GM20000 (cell line): ENCODE measurements around the gene RUSC1.

Experiments used
- DNase-seq: peaks from one replicate; pipeline ENCODE4 v3.0.0; 2012; ENCODE audit warnings: low spot score
- TF ChIP-seq, protein P1 (sequence below): IDR thresholded peaks from 2 replicates; pipeline ENCODE4 v1.5.1; 2012; ENCODE audit warnings: mild to moderate bottlenecking, control low read depth; ENCODE audit errors: extremely low read depth, missing control alignments

The RUSC1 gene

DNA sequence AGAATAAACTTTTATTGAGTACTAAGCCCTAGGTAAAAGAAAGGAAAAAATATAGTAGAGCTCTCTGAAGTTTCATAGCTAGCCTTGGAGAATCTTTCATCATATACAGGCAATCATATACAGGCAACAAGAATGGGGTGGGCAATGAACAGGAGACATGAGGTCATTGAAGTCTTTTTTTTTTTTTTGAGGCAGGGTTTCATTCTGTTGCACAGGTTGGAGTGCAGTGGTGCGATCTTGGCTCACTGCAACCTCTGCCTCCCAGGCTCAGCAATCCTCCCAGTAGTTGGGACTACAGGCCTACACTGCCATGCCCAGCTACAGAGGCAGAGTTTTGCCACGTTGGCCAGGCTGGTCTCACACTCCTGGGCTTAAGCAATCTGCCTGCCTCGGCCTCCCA, 22.1 kb downstream of the RUSC1 start:
- TF ChIP-seq, protein P1, sequence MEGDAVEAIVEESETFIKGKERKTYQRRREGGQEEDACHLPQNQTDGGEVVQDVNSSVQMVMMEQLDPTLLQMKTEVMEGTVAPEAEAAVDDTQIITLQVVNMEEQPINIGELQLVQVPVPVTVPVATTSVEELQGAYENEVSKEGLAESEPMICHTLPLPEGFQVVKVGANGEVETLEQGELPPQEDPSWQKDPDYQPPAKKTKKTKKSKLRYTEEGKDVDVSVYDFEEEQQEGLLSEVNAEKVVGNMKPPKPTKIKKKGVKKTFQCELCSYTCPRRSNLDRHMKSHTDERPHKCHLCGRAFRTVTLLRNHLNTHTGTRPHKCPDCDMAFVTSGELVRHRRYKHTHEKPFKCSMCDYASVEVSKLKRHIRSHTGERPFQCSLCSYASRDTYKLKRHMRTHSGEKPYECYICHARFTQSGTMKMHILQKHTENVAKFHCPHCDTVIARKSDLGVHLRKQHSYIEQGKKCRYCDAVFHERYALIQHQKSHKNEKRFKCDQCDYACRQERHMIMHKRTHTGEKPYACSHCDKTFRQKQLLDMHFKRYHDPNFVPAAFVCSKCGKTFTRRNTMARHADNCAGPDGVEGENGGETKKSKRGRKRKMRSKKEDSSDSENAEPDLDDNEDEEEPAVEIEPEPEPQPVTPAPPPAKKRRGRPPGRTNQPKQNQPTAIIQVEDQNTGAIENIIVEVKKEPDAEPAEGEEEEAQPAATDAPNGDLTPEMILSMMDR = no peak
- DNase-seq = no peak

DNA sequence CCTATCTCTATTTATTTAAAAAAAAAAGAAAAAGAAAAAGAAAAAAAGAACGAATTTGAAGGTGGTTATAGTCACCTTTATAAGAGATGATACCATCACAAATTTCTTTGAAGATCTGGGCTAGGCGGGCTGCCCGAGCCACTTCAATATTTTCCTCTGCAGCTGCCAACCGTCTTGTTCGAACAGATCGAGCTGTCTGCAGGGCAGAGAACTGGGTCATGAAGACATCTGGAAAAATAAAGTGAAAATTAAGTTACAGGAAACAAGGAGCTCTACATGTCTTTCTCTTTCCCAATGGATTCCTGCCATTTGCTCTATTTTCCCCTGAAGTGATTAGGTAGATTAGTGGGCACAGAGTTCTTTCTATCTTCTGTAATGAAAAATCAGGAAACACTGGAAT, 31.9 kb downstream of the RUSC1 start:
- DNase-seq = no peak
- TF ChIP-seq, protein P1 = no peak

DNA sequence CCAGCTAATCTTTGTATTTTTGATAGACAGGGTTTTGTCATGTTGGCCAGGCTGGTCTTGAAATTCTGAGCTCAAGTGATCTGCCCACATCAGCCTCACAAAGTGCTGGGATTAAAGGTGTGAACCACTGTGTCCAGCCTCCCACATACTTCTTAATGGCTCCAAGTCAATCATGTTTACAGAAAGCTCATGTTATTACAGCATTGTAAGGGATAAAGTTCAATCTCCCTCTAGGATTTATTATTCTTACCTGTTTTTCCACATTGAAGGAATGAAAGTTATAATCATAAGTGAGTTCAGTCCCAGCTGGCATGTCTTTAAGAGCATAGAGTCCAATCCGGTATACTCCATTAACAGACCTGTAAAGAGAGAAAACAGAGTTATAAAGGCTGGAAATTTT, 39.4 kb downstream of the RUSC1 start:
- no peak for DNase-seq
- TF ChIP-seq, protein P1 = no peak

DNA sequence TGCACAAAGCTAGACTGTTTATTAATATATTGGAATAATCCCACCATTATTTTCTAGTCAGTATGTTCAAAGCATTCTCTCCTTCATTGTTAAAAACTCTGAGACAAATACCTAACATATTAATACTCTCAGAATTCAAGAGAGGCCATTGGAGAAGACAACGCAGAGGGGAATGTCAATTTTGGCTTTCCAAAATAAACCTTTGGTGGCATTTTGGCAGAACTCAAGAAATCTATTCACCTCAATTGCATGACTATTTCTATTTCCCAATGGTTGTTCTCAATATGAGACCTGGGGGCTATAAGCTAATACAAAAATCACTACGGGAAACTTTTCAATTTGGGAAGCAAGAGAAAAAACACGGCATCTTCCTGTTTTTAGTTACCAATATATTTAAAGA, 58.5 kb downstream of the RUSC1 start:
- no peak for DNase-seq
- TF ChIP-seq, protein P1 = no peak

DNA sequence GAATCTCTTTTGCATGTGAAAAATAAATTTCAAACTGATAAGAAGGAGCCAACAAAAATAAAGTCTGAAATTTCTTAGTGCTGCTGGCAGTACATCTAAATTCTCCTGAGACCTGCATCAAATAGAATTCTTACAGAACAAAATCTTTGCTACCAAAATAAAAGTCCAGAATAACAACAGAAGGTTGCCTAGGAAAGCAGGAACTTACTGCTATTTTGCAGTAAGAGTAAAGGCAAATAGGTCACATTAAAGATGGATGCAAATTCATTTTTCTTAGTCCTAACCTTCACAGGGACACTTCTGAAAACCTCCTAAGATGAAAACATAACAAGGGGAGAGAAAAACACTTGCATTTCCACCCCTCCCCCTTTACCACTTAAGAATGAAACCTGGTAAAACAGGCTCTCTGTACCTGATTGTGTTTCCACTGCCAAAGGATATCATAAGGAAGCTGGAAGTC, 59.0 kb downstream of the RUSC1 start:
- no peak for DNase-seq
- TF ChIP-seq, protein P1 = no peak
